Measurements from ENCODE around the gene HNF4A.
A peak's percentile ranks its signal among the peaks of the same experiment; 100 is the strongest.

HNF4A gene

DNA sequence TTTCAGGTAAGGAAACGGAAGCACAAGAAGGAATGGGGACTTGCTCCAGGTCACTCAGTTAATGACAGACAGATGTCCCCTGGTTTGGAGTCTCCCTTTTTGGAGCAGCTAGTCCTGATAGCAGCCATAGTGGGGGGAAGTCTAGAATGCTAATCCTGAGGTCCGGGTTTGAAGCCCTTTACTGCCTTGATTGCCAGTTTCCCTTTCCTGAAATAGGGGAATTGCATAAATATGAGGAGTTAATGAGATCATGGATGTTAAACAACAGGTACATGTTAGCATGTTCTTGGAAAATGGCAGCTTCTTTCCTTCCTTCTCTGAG, 119.8 kb downstream of the HNF4A start:
- TF ChIP-seq, protein P1, sequence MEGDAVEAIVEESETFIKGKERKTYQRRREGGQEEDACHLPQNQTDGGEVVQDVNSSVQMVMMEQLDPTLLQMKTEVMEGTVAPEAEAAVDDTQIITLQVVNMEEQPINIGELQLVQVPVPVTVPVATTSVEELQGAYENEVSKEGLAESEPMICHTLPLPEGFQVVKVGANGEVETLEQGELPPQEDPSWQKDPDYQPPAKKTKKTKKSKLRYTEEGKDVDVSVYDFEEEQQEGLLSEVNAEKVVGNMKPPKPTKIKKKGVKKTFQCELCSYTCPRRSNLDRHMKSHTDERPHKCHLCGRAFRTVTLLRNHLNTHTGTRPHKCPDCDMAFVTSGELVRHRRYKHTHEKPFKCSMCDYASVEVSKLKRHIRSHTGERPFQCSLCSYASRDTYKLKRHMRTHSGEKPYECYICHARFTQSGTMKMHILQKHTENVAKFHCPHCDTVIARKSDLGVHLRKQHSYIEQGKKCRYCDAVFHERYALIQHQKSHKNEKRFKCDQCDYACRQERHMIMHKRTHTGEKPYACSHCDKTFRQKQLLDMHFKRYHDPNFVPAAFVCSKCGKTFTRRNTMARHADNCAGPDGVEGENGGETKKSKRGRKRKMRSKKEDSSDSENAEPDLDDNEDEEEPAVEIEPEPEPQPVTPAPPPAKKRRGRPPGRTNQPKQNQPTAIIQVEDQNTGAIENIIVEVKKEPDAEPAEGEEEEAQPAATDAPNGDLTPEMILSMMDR (IDR thresholded peaks at IDR 0.05; ENCODE audit: low read depth, low read length, missing control alignments): no peak
- no peak for DNase-seq (ENCODE audit: low read depth)
- peak overlapping the region; percentile 88 for H3K4me3 ChIP-seq (ENCODE audit: low read depth, low read length)

DNA sequence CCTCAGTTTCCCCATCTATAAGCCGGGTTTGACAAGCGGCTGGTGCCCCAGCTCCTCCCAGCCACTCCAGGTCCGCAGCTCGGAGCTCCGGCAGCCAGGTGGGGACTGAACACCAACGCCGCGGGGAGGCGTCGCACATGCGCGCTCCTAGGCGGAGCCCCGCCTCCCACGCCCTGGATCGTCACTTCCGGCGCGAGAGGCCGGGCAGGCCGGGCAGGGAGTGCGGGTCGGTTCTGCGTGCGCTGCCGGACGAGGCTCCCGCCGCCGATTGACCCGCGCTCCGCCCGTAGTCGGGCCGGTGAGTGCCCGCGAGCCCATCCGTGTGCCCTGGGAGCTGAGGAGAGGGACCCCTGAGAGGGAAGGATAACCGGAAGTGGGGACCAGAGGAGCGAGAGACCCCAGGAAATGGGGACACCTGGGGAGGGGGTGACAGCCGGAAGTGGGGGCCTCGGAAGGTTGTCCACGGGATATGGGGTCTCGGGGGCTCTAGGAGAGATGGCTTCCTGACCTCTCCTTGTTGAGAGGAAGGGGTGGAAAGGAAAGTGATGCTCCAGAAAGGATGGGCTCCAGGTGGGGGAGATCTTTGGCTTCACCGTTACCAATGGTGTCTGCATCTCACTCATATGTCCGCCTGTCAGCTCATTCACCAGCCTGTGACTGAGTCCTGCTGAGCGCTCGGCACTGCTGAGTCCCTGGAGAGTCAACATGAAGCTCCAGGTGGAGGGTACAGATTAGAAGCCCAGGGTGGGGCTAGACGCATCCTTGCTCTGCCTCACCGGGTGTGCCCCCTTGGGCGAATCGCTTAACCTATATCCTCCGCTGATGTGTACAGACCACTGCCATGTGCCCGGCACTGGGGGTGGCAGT, 120.4 kb downstream of the HNF4A start, which contains the start of gene TTPAL:
TTPAL (plus strand) TSS at position 181 of the 867 bp plus-strand sequence. CDS start 4,126 bp downstream, outside the sequence.
- DNase-seq (ENCODE audit: low read depth): peak; percentile 61
- TF ChIP-seq, protein P1 (IDR thresholded peaks at IDR 0.05; ENCODE audit: low read depth, low read length, missing control alignments): peak; percentile 23
- H3K4me3 ChIP-seq (ENCODE audit: low read depth, low read length): peak within 1 kb of the TSS; percentile 88

DNA sequence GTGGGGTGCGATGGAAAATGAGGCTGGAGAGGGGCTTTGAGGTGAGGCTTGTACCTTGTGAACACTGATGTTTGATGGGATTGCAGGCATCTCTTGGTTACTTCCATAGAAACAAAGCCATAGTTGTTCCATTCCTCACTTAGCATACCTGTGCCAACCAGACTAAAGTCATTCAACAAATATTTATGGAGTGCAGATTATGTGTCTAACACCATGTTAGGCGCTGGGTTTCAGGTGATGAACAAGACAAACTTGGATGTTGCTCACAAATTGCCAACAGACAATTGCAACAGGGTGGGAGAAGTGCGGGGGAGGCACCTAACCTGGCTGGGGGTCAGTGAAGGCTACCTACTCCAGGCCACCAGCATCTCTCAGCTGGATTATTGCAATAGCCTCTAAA, 121.7 kb downstream of the HNF4A start:
- no peak for DNase-seq (ENCODE audit: low read depth)
- TF ChIP-seq, protein P1 (IDR thresholded peaks at IDR 0.05; ENCODE audit: low read depth, low read length, missing control alignments): no peak
- no peak overlapping the region; the same call in 1 of the 2 replicates for H3K4me3 ChIP-seq (ENCODE audit: low read depth, low read length)

DNA sequence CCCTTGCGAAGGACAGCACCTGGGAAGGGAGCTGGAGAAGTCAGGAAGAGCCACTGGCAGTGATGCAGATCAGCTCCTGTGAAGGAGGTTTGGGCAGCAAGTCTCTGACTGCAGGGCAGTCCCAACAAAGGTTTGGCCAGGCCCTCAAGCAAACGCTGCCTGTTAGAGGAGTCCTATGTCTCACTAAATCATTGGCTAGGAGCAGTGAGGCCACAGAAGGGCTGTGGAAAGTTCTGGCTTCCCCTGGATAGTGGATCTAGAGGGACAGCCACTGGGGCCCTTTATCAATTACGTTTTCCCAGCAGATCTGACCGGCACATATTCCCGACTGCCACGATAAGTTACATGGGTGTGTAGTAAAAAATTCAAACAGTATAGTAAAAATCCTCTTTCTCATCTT, 122.7 kb downstream of the HNF4A start:
- no peak overlapping the region for H3K4me3 ChIP-seq (ENCODE audit: low read depth, low read length)
- no peak for DNase-seq (ENCODE audit: low read depth)
- TF ChIP-seq, protein P1 (IDR thresholded peaks at IDR 0.05; ENCODE audit: low read depth, low read length, missing control alignments): no peak

DNA sequence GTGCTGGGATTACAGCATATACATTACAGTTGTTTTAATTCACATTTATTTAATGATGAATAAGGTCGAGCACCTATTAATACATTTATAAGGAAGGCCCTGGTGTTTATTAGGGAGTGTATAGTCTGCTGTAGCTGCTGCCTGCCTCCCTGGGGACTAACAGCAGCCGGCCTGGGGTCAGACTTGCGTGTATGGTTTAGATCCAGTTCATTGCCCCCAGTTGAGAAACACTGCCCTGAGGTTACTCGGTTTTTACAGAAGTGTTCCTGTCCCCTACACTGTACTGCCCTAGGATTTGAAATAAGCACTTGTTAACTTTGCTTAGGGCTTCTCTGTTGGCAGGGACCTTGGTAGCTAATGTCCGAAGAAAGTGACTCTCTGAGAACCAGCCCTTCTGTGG, 124.1 kb downstream of the HNF4A start:
- TF ChIP-seq, protein P1 (IDR thresholded peaks at IDR 0.05; ENCODE audit: low read depth, low read length, missing control alignments): no peak
- no peak overlapping the region for H3K4me3 ChIP-seq (ENCODE audit: low read depth, low read length)
- DNase-seq (ENCODE audit: low read depth): no peak

DNA sequence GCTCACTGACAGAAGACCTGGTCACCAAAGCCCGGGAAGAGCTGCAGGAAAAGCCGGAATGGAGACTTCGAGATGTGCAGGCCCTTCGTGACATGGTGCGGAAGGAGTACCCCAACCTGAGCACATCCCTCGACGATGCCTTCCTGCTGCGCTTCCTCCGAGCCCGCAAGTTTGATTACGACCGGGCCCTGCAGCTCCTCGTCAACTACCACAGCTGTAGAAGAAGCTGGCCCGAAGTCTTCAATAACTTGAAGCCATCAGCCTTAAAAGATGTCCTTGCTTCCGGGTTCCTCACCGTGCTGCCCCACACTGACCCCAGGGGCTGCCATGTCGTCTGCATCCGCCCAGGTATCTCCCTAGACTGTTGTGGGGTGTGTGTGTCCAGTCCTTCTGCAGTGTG, 124.6 kb downstream of the HNF4A start:
- no peak overlapping the region for H3K4me3 ChIP-seq (ENCODE audit: low read depth, low read length)
- no peak for DNase-seq (ENCODE audit: low read depth)
- TF ChIP-seq, protein P1 (IDR thresholded peaks at IDR 0.05; ENCODE audit: low read depth, low read length, missing control alignments): no peak
